H1 (cell line): ENCODE measurements around the gene ZNF516. TPM values are rescaled to one million over a fixed set of nuclear protein-coding genes. Genes with fewer than 3 reads are reported as not detected.

ENCODE experiments used
- ASH2L ChIP-seq: fragments of 200-600, 300-600 bp; sonication (generic); IDR thresholded peaks from one replicate; pipeline ENCODE4 v1.7.1; 2017; ENCODE audit warnings: low read length
- CHD2 ChIP-seq: IDR thresholded peaks from 2 replicates; pipeline ENCODE4 v1.6.1; 2012; ENCODE audit warnings: low read length, improper control_type of control experiment
- CHD7 ChIP-seq: fragments of 300-600 bp; sonication (generic); IDR thresholded peaks from 2 replicates; pipeline ENCODE4 v1.7.1; 2012; ENCODE audit warnings: low read length, moderate library complexity, mild to moderate bottlenecking, inconsistent platforms; ENCODE audit not compliant: insufficient replicate concordance
- SAP30 ChIP-seq: fragments of 300-600 bp; sonication (generic); IDR thresholded peaks from 2 replicates; pipeline ENCODE4 v1.7.1; 2012; ENCODE audit warnings: low read length, moderate library complexity, mild to moderate bottlenecking, inconsistent platforms; ENCODE audit not compliant: insufficient read depth, insufficient replicate concordance
- polyA plus RNA-seq, 7 experiments: library from polyadenylated mRNA; depleted of rRNA in 3 of 7; stranded (reverse) in 5 of 7; unstranded in 2 of 7; fragments of >200 nt in 5 of 7; fragments of 200-250 nt in 2 of 7; gene quantifications; 1 replicate in 5 of 7; 2 replicates in 1 of 7; 4 replicates in 1 of 7; pipeline versions ENCODE4 v1.2.1 to v1.2.3, GENCODE V29; 2011 to 2013; ENCODE audit warnings: missing spikeins in 2 of 7, mixed read lengths in 2 of 7
- total RNA-seq: library from RNA; stranded (reverse); fragmentation: NEBNext Ultra II Directional; extraction: Animal tissue kit (Norgen Biotek cat#: 25700); gene quantifications from 2 replicates; pipeline ENCODE4 v1.2.1, GENCODE V29; 2021

Gene ZNF516
- total and polyA plus RNA-seq, 2 of the 8 experiments (the other 6 are each of a cell fraction or from before 2014, with no cell fraction given): 7.3 to 17.0 TPM

DNA sequence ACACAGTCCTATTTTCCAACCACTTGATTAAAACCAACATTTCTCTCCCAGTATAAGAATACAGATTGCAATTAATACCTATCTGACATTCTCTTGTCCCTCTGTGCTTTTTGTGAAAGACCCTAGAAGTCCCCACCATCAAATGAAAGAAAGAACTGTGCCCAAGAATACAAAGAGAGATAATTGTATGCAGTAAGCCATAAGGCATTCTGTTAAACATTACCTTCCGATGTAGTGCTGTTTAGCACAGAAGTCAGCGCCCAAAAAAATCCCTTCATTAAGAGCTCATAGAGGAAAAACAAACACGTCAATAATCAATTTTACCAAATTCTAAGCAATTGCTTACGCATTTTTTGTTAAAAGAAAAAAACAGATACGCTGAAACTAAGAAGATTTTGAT, 41.1 kb downstream of the ZNF516 start (continued):
- TF ChIP-seq CHD7: no peak
- TF ChIP-seq SAP30: no peak
- no peak for TF ChIP-seq CHD2
- no peak for TF ChIP-seq ASH2L
